OCI-LY7 (cell line): ENCODE results near the gene TMEM106C. TPM values are rescaled to one million over a fixed set of nuclear protein-coding genes. Genes with fewer than 3 reads are reported as not detected.

Experiments used
- BruUV-seq: library from RNA; stranded (reverse); fragments of 400-500 nt; replicated peaks from 2 replicates; lab custom pipeline; 2021; lab: Mats Ljungman, UMichigan
- CTCF ChIA-PET: fragments of 300-600 bp; sonication (Branson Sonifier 250); formaldehyde crosslinking; loops from one replicate; lab custom pipeline; 2022; ENCODE audit warnings: antibody characterized with exemption; ENCODE audit not compliant: unreplicated experiment; lab: Charles Lee
- POLR2A ChIA-PET: fragments of 300-600 bp; sonication (Branson Sonifier 250); formaldehyde crosslinking; loops from one replicate; lab custom pipeline; 2022; ENCODE audit warnings: antibody characterized with exemption; lab: Charles Lee
- DNase-seq: peaks from one replicate; pipeline ENCODE4 v3.0.0-alpha.2; 2015; ENCODE audit warnings: low spot score
- H2AFZ ChIP-seq: fragments of 200-600 bp; sonication (generic), shearing (Covaris generic); 2 replicates; pipeline ENCODE4 v1.6.1; 2014; ENCODE audit warnings: mild to moderate bottlenecking, antibody characterized with exemption, low read length, moderate library complexity
- H3K27ac ChIP-seq: fragments of 200-600 bp; sonication (generic); 2 replicates; pipeline ENCODE4 v1.5.1; 2014; ENCODE audit warnings: mixed run types, low read depth, mild to moderate bottlenecking, moderate library complexity, low read length, inconsistent platforms; ENCODE audit not compliant: poor library complexity, severe bottlenecking
- H3K36me3 ChIP-seq: fragments of 200-600 bp; sonication (generic); 2 replicates; pipeline ENCODE4 v1.6.1; 2014; ENCODE audit warnings: mild to moderate bottlenecking, antibody characterized with exemption, low read length, moderate library complexity, mixed read lengths; ENCODE audit not compliant: insufficient read depth
- H3K4me1 ChIP-seq: fragments of 200-600 bp; sonication (generic); 2 replicates; pipeline ENCODE4 v1.5.1; 2014; ENCODE audit warnings: mild to moderate bottlenecking, low read length; ENCODE audit not compliant: insufficient read depth, poor library complexity, severe bottlenecking
- H3K4me2 ChIP-seq: fragments of 200-600 bp; sonication (generic); 2 replicates; pipeline ENCODE4 v1.6.1; 2014; ENCODE audit warnings: mild to moderate bottlenecking, low read length
- H3K4me3 ChIP-seq: fragments of 200-600 bp; sonication (generic); 2 replicates; pipeline ENCODE4 v1.5.1; 2014; ENCODE audit warnings: mild to moderate bottlenecking, low read depth, low read length; ENCODE audit not compliant: poor library complexity, severe bottlenecking
- H3K79me2 ChIP-seq: fragments of 200-600 bp; sonication (generic); 2 replicates; pipeline ENCODE4 v1.6.1; 2016; ENCODE audit warnings: low read depth, mild to moderate bottlenecking, low read length, moderate library complexity, mixed read lengths; ENCODE audit not compliant: insufficient read depth
- H3K9me2 ChIP-seq: fragments of 200-600 bp; sonication (generic); 2 replicates; pipeline ENCODE4 v1.6.1; 2016; ENCODE audit warnings: mild to moderate bottlenecking, low read length, mixed read lengths; ENCODE audit not compliant: insufficient read depth
- H3K9me3 ChIP-seq: fragments of 200-600 bp; sonication (generic); 2 replicates; pipeline ENCODE4 v1.6.1; 2014; ENCODE audit warnings: mild to moderate bottlenecking, mixed run types, low read length, mixed read lengths
- H4K20me1 ChIP-seq: fragments of 200-600 bp; sonication (generic); 2 replicates; pipeline ENCODE4 v1.6.1; 2014; ENCODE audit warnings: mild to moderate bottlenecking, antibody characterized with exemption, low read length, moderate library complexity, mixed read lengths; ENCODE audit not compliant: insufficient read depth
- CTCF ChIP-seq: fragments of 200-600 bp; sonication (generic); conservative IDR thresholded peaks from 2 replicates; pipeline ENCODE4 v1.5.1; 2014; ENCODE audit warnings: mild to moderate bottlenecking, antibody characterized with exemption, low read length, moderate library complexity, mixed read lengths
- EZH2phosphoT487 ChIP-seq: fragments of 200-600 bp; sonication (generic); IDR thresholded peaks from 2 replicates; pipeline ENCODE4 v1.6.1; 2018; ENCODE audit warnings: low read depth, borderline replicate concordance, mild to moderate bottlenecking, mixed run types, antibody characterized with exemption, low read length, moderate library complexity, mixed read lengths
- intact Hi-C: fragments of 100-400 bp; cut with micrococcal nuclease; formaldehyde crosslinking; loops from one replicate; pipeline ENCODE4 v1.10.0; 2022; ENCODE audit not compliant: unreplicated experiment
- total RNA-seq, 2 experiments: library from RNA; depleted of rRNA in 1 of 2; stranded (reverse); fragments of >200 nt in 1 of 2; shearing (Covaris generic) in 1 of 2; gene quantifications; 2 replicates each; pipeline ENCODE4 v1.2.3, GENCODE V29; 2014 to 2022

TMEM106C gene
- total RNA-seq, 2 experiments from 2014 or later: 123 to 182 TPM

DNA sequence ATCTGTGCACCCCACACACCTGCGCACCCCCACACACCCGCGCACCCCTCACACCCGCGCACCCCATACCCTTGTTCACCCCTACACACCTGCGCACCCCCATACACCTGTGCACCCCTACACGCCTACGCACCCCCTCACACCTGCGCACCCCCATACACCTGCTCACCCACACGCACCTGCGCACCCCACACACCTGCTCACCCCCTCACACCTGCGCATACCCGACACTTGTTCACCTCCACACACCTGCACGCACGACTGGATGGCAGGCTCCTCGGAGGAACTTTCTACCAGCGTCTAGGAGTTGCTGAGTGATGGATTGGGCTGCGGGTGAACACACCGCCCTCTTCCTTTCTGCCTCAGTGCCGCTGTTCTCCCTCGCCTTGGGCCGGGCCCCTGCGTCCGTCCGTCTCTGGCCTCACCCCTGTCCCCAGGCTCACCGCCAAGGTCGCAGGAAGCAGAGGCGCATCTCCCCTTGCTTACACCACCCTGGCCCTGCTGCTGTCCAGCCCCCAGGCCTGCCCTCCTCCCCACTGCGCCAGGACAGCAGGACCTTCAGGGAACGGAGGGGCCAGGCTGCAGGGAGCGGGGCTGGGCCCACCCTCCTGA lies 20.7 kb upstream of the TMEM106C start:
- no peak for DNase-seq
- no peaks in the 10 kb centered on the region for H3K4me1 ChIP-seq
- POLR2A ChIA-PET: no interaction called here
- no peaks in the 10 kb centered on the region for H3K9me3 ChIP-seq
- no peak for TF ChIP-seq CTCF
- no peak for TF ChIP-seq EZH2phosphoT487
- CTCF ChIA-PET: no interaction called here
- no peaks in the 10 kb centered on the region for H3K9me2 ChIP-seq
- H3K79me2 ChIP-seq: no peaks in the 10 kb centered on the region
- no peak overlapping the region for H3K4me2 ChIP-seq
- no peaks in the 10 kb centered on the region for H4K20me1 ChIP-seq
- no peak overlapping the region for H2AFZ ChIP-seq
- no peaks in the 10 kb centered on the region for H3K36me3 ChIP-seq
- BruUV-seq: no TSS peak
- no peak overlapping the region for H3K27ac ChIP-seq
- H3K4me3 ChIP-seq: no peak overlapping the region
- intact Hi-C loops: no loop called here

DNA sequence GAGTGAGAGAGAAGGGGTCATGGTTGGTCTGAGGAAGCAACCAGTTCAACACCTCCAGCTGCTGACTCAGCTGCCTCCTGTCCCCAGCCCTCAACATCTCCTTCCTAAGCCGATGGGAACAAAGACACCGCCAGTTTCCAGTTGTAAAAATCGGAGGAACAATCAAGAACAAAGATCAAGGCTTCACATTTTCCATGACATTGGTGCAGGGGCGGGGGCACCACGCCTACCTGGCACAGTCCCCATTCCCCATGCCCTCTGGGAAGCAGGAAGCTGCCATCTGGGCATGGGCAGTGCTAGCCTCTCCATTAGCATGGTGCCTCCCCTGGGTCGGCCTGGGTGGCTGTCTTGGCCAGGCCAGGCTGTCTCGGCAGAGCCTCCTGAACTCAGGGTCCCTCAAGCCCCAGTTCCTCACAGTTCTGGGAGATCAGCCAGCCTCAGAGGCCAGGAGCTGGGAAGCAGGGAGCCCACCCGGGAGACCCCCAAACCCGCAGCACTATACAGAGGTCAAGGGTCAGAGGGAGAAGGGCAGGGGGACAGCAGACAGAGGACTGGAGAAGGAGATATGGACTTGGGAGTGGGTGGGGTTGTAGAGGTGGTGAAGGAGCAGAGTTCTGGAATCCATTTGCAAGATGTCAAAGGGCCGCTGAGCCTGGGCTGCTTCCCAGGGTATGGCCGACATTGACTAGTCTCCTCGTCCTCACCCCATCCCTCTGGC lies 19.6 kb upstream of the TMEM106C start:
- no peak for DNase-seq
- Histone ChIP-seq H3K9me2 (no peaks in the 10 kb centered on the region), H2AFZ (no peak overlapping the region), H3K36me3 (no peaks in the 10 kb centered on the region), H3K9me3 (no peaks in the 10 kb centered on the region), H3K4me3 (no peak overlapping the region), H3K27ac (no peak overlapping the region), H3K4me2 (no peak overlapping the region), H4K20me1 (no peaks in the 10 kb centered on the region), H3K79me2 (no peaks in the 10 kb centered on the region), H3K4me1 (no peaks in the 10 kb centered on the region)
- ChIA-PET CTCF (no interaction called here), POLR2A (no interaction called here)
- intact Hi-C loops: no loop called here
- no TSS peak for BruUV-seq
- no peak for TF ChIP-seq CTCF
- TF ChIP-seq EZH2phosphoT487: no peak
